ENCODE data around the gene KCTD13. TPM values are rescaled to one million over a fixed set of nuclear protein-coding genes. Genes with fewer than 3 reads are reported as not detected.
"Not testable (repeated sequence)": the region's sequence is repeated elsewhere in the genome, so short reads cannot be mapped to it uniquely, and the experiment has no call there.

Gene KCTD13
- polyA plus RNA-seq, 1 donor from 2014 or later, result 19.2 TPM

- Mint-ChIP-seq H3K4me1 (peaks cover 11 to 13% (median 12%) of the 10 kb centered on the region in 3 donors), H3K27ac (peak overlapping the region; percentile 59 to 92 (median 90)), H3K9me3 (no peaks in the 10 kb centered on the region), H3K36me3 (peaks cover 1% of the 10 kb centered on the region), H3K4me3 (peak overlapping the region; percentile 89 to 99 (median 96)), H3K27me3 (peaks cover 2% of the 10 kb centered on the region)
Observed at GRCh38 chr16:29961127-29961478, 35.1 kb upstream of the KCTD13 start.

- Mint-ChIP-seq H3K4me3 (peak overlapping the region in 2 of 4 donors; percentile 77 to 83), H3K27ac (peak overlapping the region in 1 of 3 donors; percentile 77), H3K4me1 (peaks cover 9 to 12% (median 12%) of the 10 kb centered on the region in 3 donors)
- H3K27me3 Mint-ChIP-seq, H3K9me3 Mint-ChIP-seq, H3K36me3 Mint-ChIP-seq: not testable (repeated sequence)
Observed at GRCh38 chr16:29959821-29960220, 33.8 kb upstream of the KCTD13 start.

GRCh38 chr16:29959293-29959692 is 33.3 kb upstream of the KCTD13 start:
- Mint-ChIP-seq H3K4me1 (peaks cover 9 to 12% (median 12%) of the 10 kb centered on the region in 3 donors), H3K27me3 (peaks cover 2% of the 10 kb centered on the region), H3K9me3 (no peaks in the 10 kb centered on the region), H3K36me3 (no peaks in the 10 kb centered on the region), H3K27ac (peak overlapping the region in 1 of 3 donors; percentile 77), H3K4me3 (peak overlapping the region in 1 of 4 donors; percentile 83)

GRCh38 chr16:29958756-29959155 is 32.7 kb upstream of the KCTD13 start:
- no peak overlapping the region for H3K4me3 Mint-ChIP-seq
- H3K4me1 Mint-ChIP-seq, result peaks cover 9 to 12% (median 12%) of the 10 kb centered on the region in 3 donors
- H3K36me3 Mint-ChIP-seq, result no peaks in the 10 kb centered on the region
- H3K27ac Mint-ChIP-seq, result peak overlapping the region in 1 of 3 donors; percentile 31
- H3K9me3 Mint-ChIP-seq, result no peaks in the 10 kb centered on the region
- peaks cover 2% of the 10 kb centered on the region for H3K27me3 Mint-ChIP-seq

- no peaks in the 10 kb centered on the region for H3K36me3 Mint-ChIP-seq
- peaks cover 2 to 8% (median 3%) of the 10 kb centered on the region in 3 donors for H3K9me3 Mint-ChIP-seq
- no peak overlapping the region for H3K27ac Mint-ChIP-seq
- peaks cover 2% of the 10 kb centered on the region for H3K27me3 Mint-ChIP-seq
- H3K4me3 Mint-ChIP-seq, result no peak overlapping the region
- no peaks in the 10 kb centered on the region for H3K4me1 Mint-ChIP-seq
Observed at GRCh38 chr16:29951625-29952365, 25.8 kb upstream of the KCTD13 start.

- Mint-ChIP-seq H3K9me3 (peaks cover 2 to 8% (median 3%) of the 10 kb centered on the region in 3 donors), H3K27ac (no peak overlapping the region), H3K36me3 (peaks cover 1% of the 10 kb centered on the region), H3K4me3 (no peak overlapping the region), H3K27me3 (no peaks in the 10 kb centered on the region), H3K4me1 (no peaks in the 10 kb centered on the region)
Observed at GRCh38 chr16:29950806-29951461, 24.9 kb upstream of the KCTD13 start.

GRCh38 chr16:29947897-29948296 is 21.9 kb upstream of the KCTD13 start:
- H3K4me1 Mint-ChIP-seq, result no peaks in the 10 kb centered on the region
- H3K4me3 Mint-ChIP-seq, result no peak overlapping the region
- H3K27ac Mint-ChIP-seq, result no peak overlapping the region

GRCh38 chr16:29943846-29944799 is 18.1 kb upstream of the KCTD13 start:
- peaks cover 8% of the 10 kb centered on the region for H3K27me3 Mint-ChIP-seq
- H3K9me3 Mint-ChIP-seq, result peaks cover 0 to 2% (median 0%) of the 10 kb centered on the region in 3 donors
- H3K4me1 Mint-ChIP-seq, result no peaks in the 10 kb centered on the region
- no peak overlapping the region for H3K4me3 Mint-ChIP-seq
- H3K27ac Mint-ChIP-seq, result no peak overlapping the region
- peaks cover 1% of the 10 kb centered on the region for H3K36me3 Mint-ChIP-seq

More at GRCh38 chr16:29947897-29948296, 21.9 kb upstream of the KCTD13 start:
- H3K36me3 Mint-ChIP-seq, result peaks cover 1% of the 10 kb centered on the region
- peaks cover 2 to 8% (median 3%) of the 10 kb centered on the region in 3 donors for H3K9me3 Mint-ChIP-seq
- H3K27me3 Mint-ChIP-seq, result no peaks in the 10 kb centered on the region

- H3K36me3 Mint-ChIP-seq, result no peaks in the 10 kb centered on the region
- peaks cover 0 to 2% (median 0%) of the 10 kb centered on the region in 3 donors for H3K9me3 Mint-ChIP-seq
- no peak overlapping the region for H3K4me3 Mint-ChIP-seq
- H3K27ac Mint-ChIP-seq, result peak overlapping the region in 1 of 3 donors; percentile 16
- peaks cover 9% of the 10 kb centered on the region for H3K27me3 Mint-ChIP-seq
- no peaks in the 10 kb centered on the region for H3K4me1 Mint-ChIP-seq
Observed at GRCh38 chr16:29940656-29941055, 14.6 kb upstream of the KCTD13 start.

GRCh38 chr16:29931750-29932149 is 5.7 kb upstream of the KCTD13 start:
- not testable (repeated sequence) for H3K27me3 Mint-ChIP-seq, H3K4me1 Mint-ChIP-seq, H3K27ac Mint-ChIP-seq, H3K36me3 Mint-ChIP-seq, H3K9me3 Mint-ChIP-seq
- H3K4me3 Mint-ChIP-seq, result peak overlapping the region in 1 of 4 donors; percentile 20

- Mint-ChIP-seq H3K27ac (peak overlapping the region; percentile 89 to 97 (median 96)), H3K4me3 (peak overlapping the region; percentile 94 to 99 (median 98)), H3K4me1 (peaks cover 23 to 31% (median 27%) of the 10 kb centered on the region in 3 donors), H3K9me3 (no peaks in the 10 kb centered on the region), H3K36me3 (no peaks in the 10 kb centered on the region), H3K27me3 (no peaks in the 10 kb centered on the region)
Observed at GRCh38 chr16:29927070-29927905, 1.3 kb upstream of the KCTD13 start.

- Mint-ChIP-seq H3K36me3 (no peaks in the 10 kb centered on the region), H3K9me3 (no peaks in the 10 kb centered on the region), H3K4me3 (peak overlapping the region; percentile 94 to 99 (median 98)), H3K27ac (peak overlapping the region; percentile 89 to 97 (median 96)), H3K27me3 (no peaks in the 10 kb centered on the region), H3K4me1 (peaks cover 23 to 31% (median 27%) of the 10 kb centered on the region in 3 donors)
Observed at GRCh38 chr16:29926711-29927052, 656 bp upstream of the KCTD13 start.

GRCh38 chr16:29925105-29925756 is 795 bp downstream of the KCTD13 start:
- Mint-ChIP-seq H3K36me3 (no peaks in the 10 kb centered on the region), H3K4me1 (peaks cover 27 to 31% (median 30%) of the 10 kb centered on the region in 3 donors), H3K27me3 (no peaks in the 10 kb centered on the region), H3K27ac (peak overlapping the region; percentile 71 to 95 (median 81)), H3K4me3 (peak overlapping the region; percentile 94 to 99 (median 98)), H3K9me3 (no peaks in the 10 kb centered on the region)
